GM23338 (cell line): ENCODE measurements around the gene WNT1. TPM values are rescaled to one million over a fixed set of nuclear protein-coding genes. Genes with fewer than 3 reads are reported as not detected.

Experiments
- ATAC-seq: fragments of 200-7000 bp; cut with Tn5 transposase; 3 replicates; pipeline ENCODE4 v1.9.1; 2020
- DNase-seq: peaks from one replicate; pipeline ENCODE4 v3.0.0-alpha.2; 2015; ENCODE audit warnings: low spot score
- H2AFZ ChIP-seq: fragments of 200-600 bp; sonication (generic); 2 replicates; pipeline ENCODE4 v1.8.0; 2016; ENCODE audit warnings: antibody characterized with exemption, mild to moderate bottlenecking, moderate library complexity
- H3F3A ChIP-seq: fragments of 200-600 bp; sonication (generic); replicated peaks from 2 replicates; pipeline ENCODE4 v1.8.0; 2017; ENCODE audit warnings: antibody characterized with exemption, mixed run types, low read depth
- H3K27ac ChIP-seq: fragments of 200-600 bp; sonication (generic); 2 replicates; pipeline ENCODE4 v1.6.1; 2016; ENCODE audit warnings: low read depth
- H3K27me3 ChIP-seq: fragments of 200-600 bp; sonication (generic); 2 replicates; pipeline ENCODE4 v1.8.0; 2016; ENCODE audit warnings: mild to moderate bottlenecking, mixed run types, moderate library complexity; ENCODE audit not compliant: insufficient read depth
- H3K36me3 ChIP-seq: fragments of 200-600 bp; sonication (generic); 2 replicates; pipeline ENCODE4 v1.8.0; 2016; ENCODE audit warnings: mild to moderate bottlenecking; ENCODE audit not compliant: insufficient read depth
- H3K4me1 ChIP-seq: fragments of 200-600 bp; sonication (generic); 2 replicates; pipeline ENCODE4 v1.8.0; 2016; ENCODE audit warnings: mild to moderate bottlenecking, moderate library complexity; ENCODE audit not compliant: insufficient read depth
- H3K4me2 ChIP-seq: fragments of 200-600 bp; sonication (generic); 2 replicates; pipeline ENCODE4 v1.7.1; 2017; ENCODE audit warnings: mixed run types
- H3K4me3 ChIP-seq: fragments of 200-600 bp; sonication (generic); 2 replicates; pipeline ENCODE4 v1.6.1; 2016; ENCODE audit warnings: mixed run types
- H3K79me2 ChIP-seq: fragments of 200-600 bp; sonication (generic); replicated peaks from 2 replicates; pipeline ENCODE4 v1.8.0; 2017; ENCODE audit warnings: mild to moderate bottlenecking; ENCODE audit not compliant: insufficient read depth
- H3K9me2 ChIP-seq: fragments of 200-600 bp; sonication (generic); 2 replicates; pipeline ENCODE4 v1.8.0; 2017; ENCODE audit not compliant: insufficient read depth
- H4K20me1 ChIP-seq: fragments of 200-600 bp; sonication (generic); replicated peaks from 2 replicates; pipeline ENCODE4 v1.8.0; 2017; ENCODE audit warnings: mild to moderate bottlenecking; ENCODE audit not compliant: insufficient read depth
- H3K27ac Mint-ChIP-seq: 2 replicates; pipeline ENCODE4 v1.8.0; 2020; ENCODE audit warnings: inconsistent platforms, mild to moderate bottlenecking, moderate library complexity, mixed read lengths
- H3K27me3 Mint-ChIP-seq: 3 replicates; pipeline ENCODE4 v1.8.0; 2022; ENCODE audit warnings: low read depth, mild to moderate bottlenecking, moderate library complexity, mixed read lengths, inconsistent platforms; ENCODE audit not compliant: insufficient read depth, poor library complexity
- H3K36me3 Mint-ChIP-seq: 3 replicates; pipeline ENCODE4 v1.8.0; 2021; ENCODE audit warnings: low read depth, mild to moderate bottlenecking, inconsistent platforms, moderate library complexity, mixed read lengths
- H3K4me1 Mint-ChIP-seq: 3 replicates; pipeline ENCODE4 v1.8.0; 2020; ENCODE audit warnings: mild to moderate bottlenecking, inconsistent platforms, mixed read lengths
- H3K4me3 Mint-ChIP-seq: 3 replicates; pipeline ENCODE4 v1.8.0; 2021; ENCODE audit warnings: moderate library complexity, mild to moderate bottlenecking, inconsistent platforms, mixed read lengths
- H3K9me3 Mint-ChIP-seq: 3 replicates; pipeline ENCODE4 v1.8.0; 2020; ENCODE audit warnings: moderate library complexity, mild to moderate bottlenecking, inconsistent platforms, mixed read lengths
- CTCF ChIP-seq, 2 experiments: fragments of 200-600 bp in 1 of 2; sonication (generic) in 1 of 2; conservative IDR thresholded peaks; 2 replicates each; pipeline versions ENCODE4 v1.5.1 to v1.6.1; 2016 to 2017; ENCODE audit warnings: antibody characterized with exemption in 2 of 2, low read depth in 2 of 2, mild to moderate bottlenecking in 2 of 2, moderate library complexity in 1 of 2
- ETS1 ChIP-seq: IDR thresholded peaks from 2 replicates; pipeline ENCODE4 v1.6.1; 2016; ENCODE audit warnings: antibody characterized with exemption
- EZH2 ChIP-seq: fragments of 200-600 bp; sonication (generic); IDR thresholded peaks from one replicate; pipeline ENCODE4 v1.8.0; 2017; ENCODE audit warnings: antibody characterized with exemption, mild to moderate bottlenecking, low read depth; ENCODE audit not compliant: unreplicated experiment
- EZH2phosphoT487 ChIP-seq: fragments of 200-600 bp; sonication (generic); IDR thresholded peaks from one replicate; pipeline ENCODE4 v1.8.1; 2018; ENCODE audit warnings: antibody characterized with exemption; ENCODE audit not compliant: unreplicated experiment
- JUNB ChIP-seq: IDR thresholded peaks from one replicate; pipeline ENCODE4 v1.6.1; 2016; ENCODE audit warnings: antibody characterized with exemption; ENCODE audit not compliant: unreplicated experiment
- NANOG ChIP-seq: IDR thresholded peaks from 2 replicates; pipeline ENCODE4 v1.6.1; 2016; ENCODE audit warnings: antibody characterized with exemption, borderline replicate concordance
- POLR2AphosphoS5 ChIP-seq: IDR thresholded peaks from 2 replicates; pipeline ENCODE4 v1.6.1; 2016; ENCODE audit warnings: antibody characterized with exemption, low read depth
- STAT1 ChIP-seq: IDR thresholded peaks from one replicate; pipeline ENCODE4 v1.6.1; 2016; ENCODE audit warnings: antibody characterized with exemption; ENCODE audit not compliant: unreplicated experiment
- ZNF114 ChIP-seq: fragments of 250-450 bp; sonication (Bioruptor Pico); IDR thresholded peaks from 2 replicates; pipeline ENCODE4 v1.5.0; 2020; ENCODE audit warnings: mild to moderate bottlenecking, moderate library complexity
- ZNF331 ChIP-seq: fragments of 250-450 bp; sonication (Bioruptor Pico); IDR thresholded peaks from 2 replicates; pipeline ENCODE4 v1.5.0; 2020; ENCODE audit warnings: low read depth, mild to moderate bottlenecking, moderate library complexity
- polyA plus RNA-seq: library from polyadenylated mRNA; unstranded; fragments of >200 nt; fragmentation: Nextera tagmentation; extraction: Ambion mirVana; gene quantifications from 2 replicates; pipeline ENCODE4 v1.2.1, GENCODE V29; 2016
- total RNA-seq: library from RNA; depleted of rRNA; stranded (reverse); fragments of >200 nt; shearing (Covaris generic); gene quantifications from 2 replicates; pipeline ENCODE4 v1.2.3, GENCODE V29; 2014

WNT1 gene
- total and polyA plus RNA-seq, 2 experiments from 2014 or later = not detected

- Histone ChIP-seq H3K9me2 (no peaks in the 10 kb centered on the region), H3K4me1 (no peaks in the 10 kb centered on the region), H4K20me1 (peaks cover 11% of the 10 kb centered on the region; the same call in 1 of the 2 replicates), H3K4me2 (no peak overlapping the region), H3K4me3 (no peak overlapping the region), H2AFZ (no peak overlapping the region), H3K27me3 (no peaks in the 10 kb centered on the region), H3F3A (no peaks in the 10 kb centered on the region), H3K79me2 (no peaks in the 10 kb centered on the region), H3K27ac (no peak overlapping the region), H3K36me3 (peaks cover 19% of the 10 kb centered on the region; the same call in 1 of the 2 replicates)
- no peak overlapping the region; the same call in 1 of the 2 replicates for H3K27ac Mint-ChIP-seq
- no peaks in the 10 kb centered on the region for H3K4me1 Mint-ChIP-seq
- no peak overlapping the region for H3K4me3 Mint-ChIP-seq
- TF ChIP-seq JUNB (no peak), EZH2 (no peak), STAT1 (no peak), ZNF114 (CRISPR knock-in tag) (no peak), ZNF331 (no peak), CTCF (conservative IDR thresholded peaks at IDR 0.05; ENCODE audit: low read depth in 2 of 2) (no peak), NANOG (no peak), POLR2AphosphoS5 (no peak), EZH2phosphoT487 (no peak)
- H3K36me3 Mint-ChIP-seq = peaks cover 77% of the 10 kb centered on the region
- ATAC-seq = no peak
- H3K9me3 Mint-ChIP-seq = no peaks in the 10 kb centered on the region
- DNase-seq = no peak
- peaks cover 11% of the 10 kb centered on the region for H3K27me3 Mint-ChIP-seq
Observed at GRCh38 chr12:49030714-49031572, 52.8 kb downstream of the WNT1 start.

GRCh38 chr12:49031573-49032161 is 53.5 kb downstream of the WNT1 start:
- ATAC-seq = no peak
- H3K36me3 ChIP-seq = peaks cover 14% of the 10 kb centered on the region; the same call in 1 of the 2 replicates
- Mint-ChIP-seq H3K27ac (no peak overlapping the region), H3K27me3 (peaks cover 11% of the 10 kb centered on the region), H3K4me1 (no peaks in the 10 kb centered on the region), H3K9me3 (no peaks in the 10 kb centered on the region), H3K4me3 (no peak overlapping the region), H3K36me3 (peaks cover 75% of the 10 kb centered on the region)
- H3K4me2 ChIP-seq = no peak overlapping the region
- H3K79me2 ChIP-seq = no peaks in the 10 kb centered on the region
- no peaks in the 10 kb centered on the region for H3K4me1 ChIP-seq
- DNase-seq = no peak
- no peaks in the 10 kb centered on the region for H3K9me2 ChIP-seq
- no peak overlapping the region for H3K27ac ChIP-seq
- no peaks in the 10 kb centered on the region for H3F3A ChIP-seq
- no peak overlapping the region for H3K4me3 ChIP-seq
- no peak overlapping the region for H2AFZ ChIP-seq
- H3K27me3 ChIP-seq = no peaks in the 10 kb centered on the region
- TF ChIP-seq ETS1 = no peak
- TF ChIP-seq EZH2phosphoT487 = no peak
- no peak for TF ChIP-seq POLR2AphosphoS5
- no peak for TF ChIP-seq ZNF114 (CRISPR knock-in tag)
- no peak for TF ChIP-seq CTCF (conservative IDR thresholded peaks at IDR 0.05; ENCODE audit: low read depth in 2 of 2)
- TF ChIP-seq ZNF331 = no peak
- peaks cover 12% of the 10 kb centered on the region; the same call in 1 of the 2 replicates for H4K20me1 ChIP-seq
